GM12864 (cell line): ENCODE data around the gene SLC23A2.

ENCODE experiments used
- DNase-seq: peaks from one replicate; pipeline ENCODE4 v3.0.0-alpha.2; 2011; ENCODE audit warnings: low read depth
- H3K4me3 ChIP-seq: 2 replicates; pipeline ENCODE4 v1.5.1; 2011; ENCODE audit warnings: mild to moderate bottlenecking, low read depth, low read length, control low read depth
- TF ChIP-seq, protein P1 (sequence below): IDR thresholded peaks from 2 replicates; pipeline ENCODE4 v1.5.1; 2011; ENCODE audit warnings: low read depth, mild to moderate bottlenecking, moderate library complexity, low read length, control low read depth, inconsistent platforms; ENCODE audit errors: missing control alignments

Gene SLC23A2

DNA sequence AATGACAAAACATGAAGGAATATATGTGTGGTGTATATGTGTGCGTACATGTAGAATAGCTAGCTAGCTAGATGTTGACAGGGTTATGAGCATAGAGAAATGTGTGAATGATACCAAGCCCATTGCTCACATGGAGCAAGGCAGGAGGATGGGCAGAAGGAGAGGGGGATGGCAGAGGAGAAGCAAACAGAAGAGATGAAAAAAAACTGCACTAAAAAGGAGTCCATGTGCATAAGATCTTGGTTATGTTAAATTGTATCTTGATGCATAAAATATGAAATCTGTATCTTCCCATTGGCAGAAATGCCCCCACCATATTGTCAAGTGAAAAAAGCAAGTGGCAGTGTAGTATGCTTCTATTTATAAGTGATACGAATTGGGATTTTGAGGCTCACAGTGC lies 154.5 kb downstream of the SLC23A2 start:
- no peak for DNase-seq
- TF ChIP-seq, protein P1, sequence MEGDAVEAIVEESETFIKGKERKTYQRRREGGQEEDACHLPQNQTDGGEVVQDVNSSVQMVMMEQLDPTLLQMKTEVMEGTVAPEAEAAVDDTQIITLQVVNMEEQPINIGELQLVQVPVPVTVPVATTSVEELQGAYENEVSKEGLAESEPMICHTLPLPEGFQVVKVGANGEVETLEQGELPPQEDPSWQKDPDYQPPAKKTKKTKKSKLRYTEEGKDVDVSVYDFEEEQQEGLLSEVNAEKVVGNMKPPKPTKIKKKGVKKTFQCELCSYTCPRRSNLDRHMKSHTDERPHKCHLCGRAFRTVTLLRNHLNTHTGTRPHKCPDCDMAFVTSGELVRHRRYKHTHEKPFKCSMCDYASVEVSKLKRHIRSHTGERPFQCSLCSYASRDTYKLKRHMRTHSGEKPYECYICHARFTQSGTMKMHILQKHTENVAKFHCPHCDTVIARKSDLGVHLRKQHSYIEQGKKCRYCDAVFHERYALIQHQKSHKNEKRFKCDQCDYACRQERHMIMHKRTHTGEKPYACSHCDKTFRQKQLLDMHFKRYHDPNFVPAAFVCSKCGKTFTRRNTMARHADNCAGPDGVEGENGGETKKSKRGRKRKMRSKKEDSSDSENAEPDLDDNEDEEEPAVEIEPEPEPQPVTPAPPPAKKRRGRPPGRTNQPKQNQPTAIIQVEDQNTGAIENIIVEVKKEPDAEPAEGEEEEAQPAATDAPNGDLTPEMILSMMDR, result no peak
- H3K4me3 ChIP-seq, result no peak overlapping the region

- TF ChIP-seq, protein P1, result no peak
- no peak overlapping the region for H3K4me3 ChIP-seq
- DNase-seq, result no peak
Observed at GRCh38 chr20:4844751-4845465, 156.4 kb downstream of the SLC23A2 start.

DNA sequence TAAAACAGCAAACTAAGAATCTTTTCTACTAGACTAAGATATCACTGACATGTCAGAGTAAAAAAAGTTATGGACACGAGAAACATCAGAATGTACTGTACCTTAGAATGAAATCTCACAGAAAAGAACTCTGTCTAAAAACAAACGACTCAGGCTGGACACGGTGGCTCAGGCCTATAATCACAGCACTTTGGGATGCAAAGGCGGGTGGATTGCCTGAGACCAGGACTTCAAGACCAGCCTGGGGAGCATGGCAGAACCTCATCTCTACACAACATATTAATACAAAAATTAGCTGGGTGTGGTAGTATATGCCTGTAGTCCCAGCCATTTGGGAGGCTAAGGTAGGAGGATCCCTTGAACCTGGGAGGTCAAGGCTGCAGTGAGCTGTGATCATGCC lies 157.0 kb downstream of the SLC23A2 start:
- no peak for DNase-seq
- H3K4me3 ChIP-seq, result no peak overlapping the region
- TF ChIP-seq, protein P1, result no peak

DNA sequence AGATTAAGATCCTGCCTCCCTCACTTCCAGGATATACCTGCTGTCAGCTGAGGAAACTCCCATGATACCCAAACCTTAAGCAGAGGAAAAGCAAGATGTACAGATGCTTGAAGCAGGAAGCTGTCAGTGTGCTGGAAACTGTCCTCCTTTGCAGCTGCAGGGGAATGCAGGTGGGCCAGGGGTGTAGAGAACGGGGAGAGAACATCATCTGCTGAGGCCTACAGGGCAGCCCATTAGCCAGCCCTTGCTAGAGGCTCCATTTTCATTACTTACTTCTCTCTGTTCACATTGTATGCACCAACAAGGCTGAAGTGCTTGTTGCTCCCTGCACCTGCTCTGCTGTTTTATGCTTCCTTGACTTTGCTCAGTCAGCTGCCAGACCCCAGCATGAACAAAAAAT lies 160.5 kb downstream of the SLC23A2 start:
- H3K4me3 ChIP-seq, result no peak overlapping the region
- TF ChIP-seq, protein P1, result no peak
- DNase-seq, result no peak

- no peak for DNase-seq
- TF ChIP-seq, protein P1, result no peak
- H3K4me3 ChIP-seq, result no peak overlapping the region
Observed at GRCh38 chr20:4838526-4838925, 162.8 kb downstream of the SLC23A2 start.

DNA sequence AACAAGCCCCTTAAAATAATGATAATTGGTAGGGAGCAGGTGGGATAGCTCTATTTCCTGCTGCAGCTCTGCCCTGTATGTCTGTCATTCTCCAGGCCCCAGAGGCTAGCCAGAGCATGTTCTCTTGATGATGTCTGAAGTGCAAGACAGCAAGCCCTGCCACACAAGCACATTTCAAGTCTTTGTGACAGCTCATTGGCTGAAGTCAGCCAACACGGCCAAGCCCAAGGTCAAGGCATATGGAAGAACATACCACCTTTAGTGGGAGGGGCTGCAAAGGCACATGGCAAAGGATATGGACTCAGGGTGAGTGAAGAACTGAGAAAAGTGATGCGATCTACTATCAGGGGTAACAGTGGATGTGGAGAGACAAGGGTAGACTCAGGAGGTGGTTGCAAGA lies 163.6 kb downstream of the SLC23A2 start:
- no peak overlapping the region for H3K4me3 ChIP-seq
- no peak for DNase-seq
- TF ChIP-seq, protein P1, result no peak

- H3K4me3 ChIP-seq, result no peak overlapping the region
- TF ChIP-seq, protein P1, result no peak
- no peak for DNase-seq
Observed at GRCh38 chr20:4836935-4837334, 164.4 kb downstream of the SLC23A2 start.
